NCI-H2196 treated with DMSO at 0.1 percent for 48 hours (cell line): ENCODE results near the gene WDR90.

Experiments used
- DNase-seq: peaks from one replicate; lab custom pipeline; 2025; ENCODE audit not compliant: unreplicated experiment; lab: John Stamatoyannopoulos, UW

The WDR90 gene

DNA sequence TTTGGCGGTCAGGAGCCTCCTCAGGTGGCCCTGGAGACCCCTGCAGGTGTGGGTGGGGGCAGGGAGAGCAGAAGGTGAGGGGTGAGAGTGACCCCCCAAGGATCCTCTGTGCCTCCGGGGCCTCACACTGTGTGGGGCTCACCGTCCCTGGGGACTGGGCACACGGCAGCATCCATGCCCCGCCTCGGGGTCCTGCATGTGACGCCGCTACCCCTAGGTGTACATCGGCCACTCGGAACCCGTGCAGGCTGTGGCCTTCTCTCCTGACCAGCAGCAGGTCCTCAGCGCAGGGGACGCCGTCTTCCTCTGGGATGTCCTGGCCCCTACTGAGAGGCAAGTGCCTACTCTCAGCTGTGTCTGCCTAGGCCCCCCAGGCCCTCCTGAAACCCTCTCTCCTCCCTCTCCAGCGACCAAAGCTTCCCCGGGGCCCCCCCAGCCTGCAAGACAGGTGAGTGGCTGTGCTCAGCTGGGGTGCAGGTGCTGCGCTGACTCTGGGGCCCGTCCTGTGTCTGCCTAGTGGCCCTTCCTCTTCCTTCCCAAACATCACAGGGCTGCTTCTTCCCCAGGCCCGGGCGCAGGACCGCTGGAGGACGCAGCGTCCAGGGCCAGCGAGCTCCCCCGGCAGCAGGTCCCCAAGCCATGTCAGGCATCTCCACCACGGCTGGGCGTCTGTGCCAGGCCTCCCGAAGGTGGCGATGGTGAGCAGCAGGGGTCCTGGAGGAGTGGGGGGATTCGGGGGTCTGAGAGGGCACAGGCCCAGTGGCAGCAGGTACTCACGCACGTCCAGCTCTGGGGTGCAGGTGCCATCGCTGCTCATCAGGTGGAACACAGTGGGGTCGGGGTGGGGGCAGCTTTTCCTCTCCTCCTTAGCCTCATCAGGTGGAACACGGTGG, 9.8 kb downstream of the WDR90 start:
- no peak for DNase-seq

DNA sequence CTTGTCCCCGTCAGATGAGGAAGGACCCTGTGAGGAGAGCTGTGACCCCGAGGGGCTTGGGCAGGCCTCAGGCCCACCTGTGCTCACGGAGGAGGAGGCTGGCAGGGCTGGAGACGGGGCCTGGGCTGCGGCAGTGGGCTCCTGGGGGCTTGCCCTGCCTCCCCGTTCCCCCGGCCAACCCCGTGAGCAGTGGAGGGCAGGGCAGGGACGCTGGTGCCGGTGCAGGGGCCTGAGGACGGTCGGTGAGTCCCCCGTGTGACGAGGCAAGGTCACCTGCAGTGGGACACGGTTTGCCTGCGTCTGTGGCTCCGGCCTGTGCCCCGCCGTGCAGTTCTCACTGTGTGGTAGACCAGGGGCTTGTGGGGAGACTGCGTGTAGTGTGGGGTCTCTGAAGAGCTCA, 10.5 kb downstream of the WDR90 start:
- DNase-seq, result no peak

DNA sequence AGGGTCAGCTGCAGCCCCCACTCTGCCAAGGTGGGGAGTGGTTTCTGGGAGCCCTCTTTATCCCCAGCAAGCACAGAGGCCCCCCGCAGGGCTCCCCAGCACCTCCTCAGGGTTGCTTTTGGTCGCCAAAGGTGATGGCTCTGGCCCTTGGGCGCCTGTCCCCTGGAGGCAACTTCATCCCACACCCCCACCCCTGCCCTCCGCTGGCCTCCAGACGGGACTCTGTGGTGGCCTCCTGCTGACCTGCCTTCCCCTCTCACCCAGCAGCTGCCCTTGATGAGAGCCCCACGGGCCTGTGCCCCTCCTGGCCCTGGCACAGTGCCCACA, 10.9 kb downstream of the WDR90 start:
- DNase-seq, result no peak

DNA sequence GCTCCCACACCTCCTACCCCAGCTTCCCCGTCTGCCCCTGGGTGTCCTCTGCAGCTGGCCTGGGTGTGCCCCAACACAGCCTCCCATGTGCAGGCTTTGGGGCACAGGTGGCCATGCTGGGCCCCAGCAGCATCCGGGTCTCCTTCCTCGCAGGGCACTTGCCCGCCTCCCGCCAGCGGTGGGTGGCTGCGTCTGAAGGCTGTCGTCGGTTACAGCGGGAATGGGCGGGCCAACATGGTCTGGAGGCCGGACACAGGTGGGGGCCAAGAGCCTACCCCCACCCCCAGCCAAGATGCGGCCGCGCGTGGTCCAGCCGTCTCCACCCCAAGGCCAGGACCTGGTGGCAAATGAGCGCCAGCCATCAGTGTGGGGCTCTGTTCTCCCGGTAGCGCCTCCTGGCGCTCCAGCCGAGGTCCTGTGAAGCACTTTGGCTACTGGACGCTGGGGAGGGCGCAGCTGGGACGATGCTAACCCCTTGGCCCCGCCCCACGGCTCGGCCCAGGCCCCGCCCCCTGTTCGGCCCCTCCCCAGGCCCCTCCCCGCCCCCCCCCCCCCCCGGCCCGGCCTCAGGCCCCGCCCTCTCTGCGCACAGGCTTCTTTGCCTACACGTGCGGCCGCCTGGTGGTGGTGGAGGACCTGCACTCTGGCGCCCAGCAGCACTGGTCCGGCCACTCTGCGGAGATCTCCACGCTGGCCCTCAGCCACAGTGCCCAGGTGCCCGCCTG, 11.5 kb downstream of the WDR90 start:
- peak; percentile 94 for DNase-seq

DNA sequence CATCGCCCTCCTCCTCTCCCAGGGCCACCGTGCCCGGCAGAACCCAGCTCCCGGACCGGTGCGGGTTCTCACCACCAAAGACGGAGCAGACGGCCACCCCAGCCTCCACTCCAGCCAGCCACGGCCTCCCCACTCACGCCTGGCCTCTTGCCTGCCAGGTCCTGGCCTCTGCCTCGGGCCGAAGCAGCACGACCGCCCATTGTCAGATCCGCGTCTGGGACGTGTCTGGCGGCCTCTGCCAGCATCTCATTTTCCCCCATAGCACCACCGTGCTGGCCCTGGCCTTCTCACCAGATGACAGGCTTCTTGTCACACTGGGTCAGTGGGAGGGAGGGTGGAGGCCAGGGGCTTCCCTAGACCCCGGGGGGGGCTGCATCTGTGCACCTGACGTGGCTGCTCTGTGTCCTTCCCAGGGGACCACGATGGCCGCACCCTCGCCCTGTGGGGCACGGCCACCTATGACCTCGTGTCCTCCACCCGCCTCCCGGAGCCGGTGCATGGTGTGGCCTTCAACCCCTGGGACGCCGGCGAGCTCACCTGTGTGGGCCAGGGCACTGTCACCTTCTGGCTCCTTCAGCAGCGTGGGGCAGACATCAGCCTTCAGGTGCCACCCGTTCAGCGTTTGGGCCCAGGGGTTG, 12.1 kb downstream of the WDR90 start:
- DNase-seq, result no peak

DNA sequence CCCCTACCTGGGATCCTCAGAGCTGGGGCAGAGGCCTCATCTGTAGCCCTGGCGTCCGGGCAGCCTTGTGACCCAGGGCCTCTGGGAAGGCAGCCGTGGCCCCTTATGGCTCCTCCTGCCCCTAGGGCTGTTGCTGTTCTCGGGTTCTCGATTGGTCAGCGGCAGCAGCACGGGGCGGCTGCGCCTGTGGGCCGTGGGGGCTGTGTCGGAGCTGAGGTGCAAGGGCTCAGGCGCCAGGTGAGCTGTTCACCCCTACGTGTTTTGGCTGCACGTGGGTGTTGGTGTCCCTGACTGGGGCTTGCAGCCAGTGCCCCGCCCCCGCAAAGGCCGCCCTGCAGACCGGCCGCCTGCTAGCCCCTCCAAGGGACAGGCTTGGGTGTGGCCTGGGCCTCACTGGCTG, 12.9 kb downstream of the WDR90 start:
- no peak for DNase-seq

DNA sequence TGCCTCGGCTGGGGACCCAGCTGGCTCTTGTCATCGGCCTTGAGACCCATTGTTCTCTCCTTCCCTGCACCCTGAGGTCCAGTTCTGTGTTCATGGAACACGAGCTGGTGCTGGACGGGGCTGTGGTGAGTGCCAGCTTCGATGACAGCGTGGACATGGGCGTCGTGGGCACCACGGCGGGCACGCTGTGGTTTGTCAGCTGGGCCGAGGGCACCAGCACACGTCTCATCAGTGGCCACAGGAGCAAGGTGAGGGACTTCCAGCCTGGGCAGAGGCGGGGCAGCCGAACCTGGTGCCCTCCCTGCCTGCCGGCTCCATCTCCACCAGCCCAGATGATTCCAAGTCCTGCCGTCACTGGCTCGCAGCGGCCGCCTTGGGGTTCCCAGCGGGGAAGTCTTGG, 13.4 kb downstream of the WDR90 start:
- DNase-seq, result no peak

DNA sequence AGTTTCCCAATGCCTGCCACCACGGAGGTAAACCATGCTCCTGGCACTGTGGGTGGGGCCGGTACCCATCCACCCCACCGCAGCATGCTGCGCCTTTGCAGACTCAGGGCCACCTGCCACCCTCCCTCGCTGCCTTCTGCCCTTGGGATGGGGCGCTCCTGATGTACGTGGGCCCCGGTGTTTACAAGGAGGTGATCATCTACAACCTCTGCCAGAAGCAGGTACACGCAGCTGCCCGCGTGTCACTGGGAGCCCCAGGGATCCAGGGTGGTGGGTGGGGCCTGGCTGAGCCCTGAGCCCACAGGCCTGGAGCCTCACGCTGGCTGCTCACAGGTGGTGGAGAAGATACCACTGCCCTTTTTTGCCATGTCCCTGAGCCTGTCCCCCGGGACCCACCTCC, 17.4 kb downstream of the WDR90 start:
- no peak for DNase-seq

DNA sequence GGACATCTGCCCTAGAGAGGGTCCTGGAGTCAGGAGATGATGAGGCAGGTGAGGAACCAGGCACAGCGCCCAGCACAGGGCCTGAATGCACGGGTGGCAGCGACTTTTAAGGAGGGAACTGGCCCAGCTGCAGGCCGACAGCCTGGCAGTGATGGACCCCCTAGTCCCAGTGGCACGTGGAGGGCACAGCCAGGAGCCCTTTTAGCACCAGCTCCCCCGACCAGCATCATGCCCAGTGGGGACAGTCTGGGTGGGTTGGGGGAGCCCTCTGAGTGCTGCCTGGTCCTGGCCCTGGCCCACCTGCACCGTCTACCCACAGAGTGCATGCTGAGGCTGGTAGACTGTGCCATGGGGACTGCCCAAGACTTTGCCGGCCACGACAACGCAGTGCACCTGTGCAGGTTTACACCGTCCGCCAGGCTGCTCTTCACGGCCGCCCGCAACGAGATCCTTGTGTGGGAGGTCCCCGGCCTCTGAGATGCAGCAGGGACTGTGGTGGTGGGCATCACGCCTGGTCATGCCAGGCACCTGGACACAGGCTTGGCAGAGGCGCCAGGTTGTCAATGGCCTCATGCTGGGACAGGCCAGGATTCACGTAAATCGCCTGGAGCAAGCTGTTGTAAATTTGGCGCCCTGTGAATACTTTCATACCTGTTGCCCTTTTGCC, 18.1 kb downstream of the WDR90 start:
- DNase-seq, result no peak

DNA sequence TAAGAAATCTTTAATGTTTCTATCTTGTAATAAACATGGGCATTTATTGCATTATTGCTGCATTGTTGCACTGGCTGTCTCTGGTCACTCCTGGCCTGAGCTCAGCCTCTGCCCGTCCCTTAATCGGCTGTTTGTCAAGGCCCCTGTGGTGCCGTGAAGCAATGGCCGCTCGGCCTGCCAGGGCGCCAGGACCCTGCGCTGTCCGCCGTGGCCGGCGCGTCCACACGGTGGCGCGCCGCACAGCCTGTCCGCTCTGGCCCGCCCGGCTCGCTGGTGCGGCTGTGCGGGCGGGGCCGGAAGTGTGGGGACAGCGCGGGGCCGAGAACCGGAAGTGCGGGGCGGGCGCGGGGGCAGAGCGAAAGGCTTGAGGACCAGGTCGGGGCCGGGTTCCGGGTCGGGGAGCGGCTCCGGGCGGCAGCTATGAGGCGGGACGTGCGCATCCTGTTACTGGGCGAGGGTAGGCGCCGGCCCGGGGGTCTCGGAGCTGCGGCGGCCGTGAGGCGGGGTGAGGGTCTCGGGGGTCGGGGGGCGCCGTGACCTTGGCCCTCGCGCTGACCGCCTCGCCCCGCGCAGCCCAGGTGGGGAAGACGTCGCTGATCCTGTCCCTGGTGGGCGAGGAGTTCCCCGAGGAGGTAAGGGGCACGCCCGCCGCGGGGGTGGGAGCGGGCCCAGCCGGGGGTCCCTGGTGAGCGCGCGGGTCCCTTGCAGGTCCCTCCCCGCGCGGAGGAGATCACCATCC, 18.8 kb downstream of the WDR90 start, which contains the start of gene RHOT2:
Gene RHOT2, plus strand, starts transcription at position 353 of the 739 bp plus-strand sequence. Its CDS starts 68 bp downstream, at position 421.
- DNase-seq, result peak; percentile 81

DNA sequence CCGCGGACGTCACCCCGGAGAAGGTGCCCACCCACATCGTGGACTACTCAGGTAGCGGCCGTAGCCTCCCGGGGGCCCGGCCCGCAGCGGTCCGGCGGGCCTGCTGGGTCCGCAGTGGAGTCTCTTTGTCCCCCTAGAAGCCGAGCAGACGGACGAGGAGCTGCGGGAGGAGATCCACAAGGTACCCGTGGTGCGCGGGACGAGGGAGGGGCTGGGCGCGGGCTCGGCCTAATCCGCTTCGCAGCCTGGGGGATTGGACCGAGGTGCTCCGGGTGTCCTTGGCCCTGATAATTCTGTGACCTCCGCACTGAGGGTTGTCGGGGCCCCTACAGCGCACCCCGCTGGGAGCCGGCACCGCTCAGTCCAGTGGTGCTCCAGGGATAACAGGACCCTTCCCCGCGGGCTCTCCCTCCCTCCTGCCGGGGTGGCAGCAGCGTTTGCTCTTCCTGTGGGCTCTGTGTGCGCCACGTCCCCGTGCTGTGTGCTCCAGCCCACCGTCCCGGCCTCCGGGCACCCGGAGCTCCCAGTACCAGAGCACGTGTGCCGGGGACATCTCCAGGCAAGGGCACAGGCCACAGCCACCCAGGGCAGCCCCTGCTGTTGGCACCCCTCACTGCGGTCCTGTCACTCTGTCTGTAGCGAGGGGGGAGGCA, 19.5 kb downstream of the WDR90 start:
- no peak for DNase-seq

DNA sequence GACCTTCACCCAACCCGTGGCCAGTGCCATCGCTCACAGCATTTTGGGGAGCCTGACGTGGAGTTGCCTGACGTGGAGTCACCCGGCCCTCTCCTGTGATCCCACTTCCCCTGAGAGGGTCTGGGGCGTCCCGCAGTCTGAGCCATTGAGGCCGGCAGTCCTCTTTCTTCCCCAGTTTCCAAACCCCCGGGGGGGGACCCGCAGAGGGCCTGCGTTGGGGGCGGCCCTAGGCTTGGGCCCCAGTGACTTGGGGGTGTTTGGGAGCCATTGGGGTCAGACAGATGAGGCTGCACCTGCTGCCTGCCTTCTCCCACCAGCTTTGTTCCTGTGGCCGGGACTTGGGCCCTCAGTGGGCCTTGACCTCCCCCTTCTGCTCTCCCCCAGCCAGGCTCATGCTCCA, 20.5 kb downstream of the WDR90 start:
- DNase-seq, result no peak

DNA sequence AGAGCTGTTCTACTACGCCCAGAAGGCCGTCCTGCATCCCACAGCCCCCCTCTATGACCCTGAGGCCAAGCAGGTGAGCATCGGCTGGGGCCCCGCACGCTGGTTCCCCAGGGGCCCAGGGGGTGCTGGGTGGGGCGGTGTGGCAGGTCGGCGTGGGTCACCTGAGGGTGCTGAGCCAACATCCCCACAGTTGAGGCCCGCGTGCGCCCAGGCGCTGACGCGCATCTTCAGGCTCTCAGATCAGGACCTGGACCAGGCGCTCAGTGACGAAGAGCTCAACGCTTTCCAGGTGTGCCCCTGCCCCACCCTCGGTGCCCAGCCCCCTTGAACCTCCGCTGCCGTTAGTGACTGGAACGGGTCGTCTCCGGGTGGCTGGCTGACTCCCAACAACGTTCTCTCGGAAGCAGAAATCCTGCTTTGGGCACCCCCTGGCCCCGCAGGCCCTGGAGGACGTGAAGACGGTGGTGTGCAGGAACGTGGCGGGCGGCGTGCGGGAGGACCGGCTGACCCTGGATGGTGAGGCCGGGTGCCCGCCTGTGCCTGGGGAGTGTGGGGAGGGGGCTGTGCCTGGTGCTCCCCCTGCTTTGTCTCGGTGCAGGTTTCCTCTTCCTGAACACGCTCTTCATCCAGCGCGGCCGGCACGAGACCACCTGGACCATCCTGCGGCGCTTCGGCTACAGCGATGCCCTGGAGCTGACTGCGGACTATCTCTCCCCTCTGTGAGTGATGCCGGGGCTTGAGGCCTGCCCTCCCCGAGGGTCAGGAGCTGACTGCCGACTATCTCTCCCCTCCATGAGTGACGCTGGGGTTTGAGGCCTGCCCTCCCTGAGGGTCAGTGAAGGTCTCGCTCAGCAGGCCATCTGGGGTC, 21.6 kb downstream of the WDR90 start:
- DNase-seq, result no peak

DNA sequence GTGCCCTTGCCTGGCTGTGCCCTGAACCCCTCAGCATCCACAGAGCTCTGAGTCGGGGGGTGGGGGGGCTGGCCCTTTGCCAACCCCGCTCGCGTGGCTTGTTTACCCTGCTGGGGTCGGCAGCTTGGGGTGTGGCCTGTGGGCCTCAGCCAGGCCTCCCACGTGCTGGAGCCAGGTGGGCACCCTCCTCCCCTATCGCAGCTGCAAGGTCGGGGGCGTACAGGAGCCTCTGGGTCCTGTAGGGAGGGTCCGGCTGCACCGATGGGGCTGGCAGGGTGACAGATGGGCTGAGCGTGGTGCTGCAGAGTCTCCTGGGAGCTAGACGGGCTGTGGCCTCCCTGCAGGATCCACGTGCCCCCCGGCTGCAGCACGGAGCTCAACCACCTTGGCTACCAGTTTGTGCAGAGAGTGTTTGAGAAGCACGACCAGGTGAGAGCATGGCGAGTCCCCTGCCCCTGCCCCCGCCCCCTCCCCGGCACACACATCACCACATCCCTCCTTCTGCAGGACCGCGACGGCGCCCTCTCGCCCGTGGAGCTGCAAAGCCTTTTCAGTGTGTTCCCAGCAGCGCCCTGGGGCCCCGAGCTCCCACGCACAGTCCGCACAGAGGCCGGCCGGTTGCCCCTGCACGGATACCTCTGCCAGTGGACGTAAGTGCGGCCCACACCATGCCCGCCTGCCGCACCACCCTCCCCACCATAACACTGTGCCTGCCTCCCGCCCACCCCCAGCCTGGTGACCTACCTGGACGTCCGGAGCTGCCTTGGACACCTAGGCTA, 22.4 kb downstream of the WDR90 start:
- no peak for DNase-seq

DNA sequence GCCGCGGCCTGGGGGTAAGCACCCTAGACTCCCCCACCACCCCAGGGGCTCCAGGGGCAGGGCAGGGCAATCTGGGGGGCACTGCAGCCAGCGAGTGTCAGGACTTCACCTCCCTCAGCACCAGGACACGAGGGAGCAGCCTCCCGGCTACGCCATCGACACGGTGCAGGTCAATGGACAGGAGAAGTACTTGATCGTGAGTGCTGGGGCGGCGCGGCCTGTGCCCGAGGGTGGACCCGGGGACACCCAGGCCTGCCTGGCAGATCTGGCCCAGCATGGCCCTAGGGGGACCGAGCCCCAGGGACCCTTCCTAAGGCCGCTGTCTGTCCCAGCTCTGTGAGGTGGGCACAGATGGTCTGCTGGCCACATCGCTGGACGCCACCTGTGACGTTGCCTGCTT, 23.2 kb downstream of the WDR90 start:
- no peak for DNase-seq

DNA sequence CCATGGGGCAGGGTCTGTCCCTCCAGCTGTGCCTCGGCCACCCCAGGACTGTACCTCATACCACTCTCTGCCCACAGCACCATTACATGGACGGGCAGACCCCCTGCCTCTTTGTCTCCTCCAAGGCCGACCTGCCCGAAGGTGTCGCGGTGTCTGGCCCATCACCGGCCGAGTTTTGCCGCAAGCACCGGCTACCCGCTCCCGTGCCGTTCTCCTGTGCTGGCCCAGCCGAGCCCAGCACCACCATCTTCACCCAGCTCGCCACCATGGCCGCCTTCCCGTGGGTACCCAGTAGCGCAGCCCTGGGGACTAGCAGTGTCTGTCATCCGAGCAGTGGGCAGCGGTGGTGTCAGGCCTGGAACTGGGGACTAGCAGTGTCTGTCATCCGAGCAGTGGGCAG, 23.7 kb downstream of the WDR90 start:
- no peak for DNase-seq

DNA sequence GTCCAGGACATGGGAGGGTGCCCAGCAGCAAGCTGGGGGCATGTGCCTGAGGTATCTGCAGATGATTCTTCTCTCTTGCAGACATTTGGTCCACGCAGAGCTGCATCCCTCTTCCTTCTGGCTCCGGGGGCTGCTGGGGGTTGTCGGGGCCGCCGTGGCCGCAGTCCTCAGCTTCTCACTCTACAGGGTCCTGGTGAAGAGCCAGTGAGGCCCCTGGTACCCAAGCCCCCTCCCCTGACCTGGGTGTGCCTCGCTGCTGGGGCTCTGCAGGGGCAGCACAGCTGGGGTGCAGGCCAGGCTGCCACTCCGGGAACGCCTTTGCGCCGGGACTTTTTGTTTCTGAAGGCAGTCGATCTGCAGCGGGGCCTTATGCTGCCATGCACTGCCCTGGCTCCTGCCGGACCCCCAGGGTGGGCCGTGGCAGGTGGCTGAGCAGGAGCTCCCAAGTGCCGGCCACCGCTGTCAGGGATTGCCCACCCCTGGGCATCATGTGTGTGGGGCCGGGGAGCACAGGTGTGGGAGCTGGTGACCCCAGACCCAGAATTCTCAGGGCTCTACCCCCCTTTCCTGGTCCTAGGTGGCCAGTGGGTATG, 24.3 kb downstream of the WDR90 start:
- DNase-seq, result no peak

DNA sequence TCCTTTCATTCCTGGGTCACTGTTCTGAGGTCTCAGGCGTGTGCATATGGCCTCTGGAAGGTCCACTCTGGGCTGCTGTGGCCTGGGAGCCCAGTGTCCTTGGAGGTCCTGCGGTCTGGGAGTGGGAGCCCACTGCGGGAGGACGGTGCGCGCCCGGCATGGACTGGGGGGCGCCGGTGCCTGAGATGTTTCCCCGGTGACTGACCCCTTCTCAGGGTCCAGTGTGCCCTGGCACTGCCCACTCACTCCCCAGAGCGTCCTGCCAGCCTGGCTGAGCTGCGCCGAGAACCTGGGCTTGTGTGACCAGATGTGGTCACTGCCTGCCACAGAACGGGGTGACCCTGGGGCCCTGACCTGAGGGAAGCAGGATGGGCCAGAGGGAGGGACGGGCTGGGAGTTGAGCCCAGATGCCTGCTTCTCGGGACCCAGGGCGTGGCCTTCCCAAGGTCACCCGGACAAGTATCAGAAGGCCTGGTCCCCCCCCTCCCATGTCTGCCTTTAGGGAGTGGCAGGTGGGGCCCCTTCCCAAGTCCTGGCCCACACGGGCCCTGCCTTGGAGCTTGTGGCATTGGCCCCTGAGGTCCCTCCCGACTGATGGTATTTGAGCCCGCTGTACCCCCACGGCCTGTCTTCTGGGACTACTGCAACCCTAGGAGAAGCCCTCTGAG, 25.2 kb downstream of the WDR90 start:
- DNase-seq, result no peak
